ENCODE data around the gene SDC1.

DNA sequence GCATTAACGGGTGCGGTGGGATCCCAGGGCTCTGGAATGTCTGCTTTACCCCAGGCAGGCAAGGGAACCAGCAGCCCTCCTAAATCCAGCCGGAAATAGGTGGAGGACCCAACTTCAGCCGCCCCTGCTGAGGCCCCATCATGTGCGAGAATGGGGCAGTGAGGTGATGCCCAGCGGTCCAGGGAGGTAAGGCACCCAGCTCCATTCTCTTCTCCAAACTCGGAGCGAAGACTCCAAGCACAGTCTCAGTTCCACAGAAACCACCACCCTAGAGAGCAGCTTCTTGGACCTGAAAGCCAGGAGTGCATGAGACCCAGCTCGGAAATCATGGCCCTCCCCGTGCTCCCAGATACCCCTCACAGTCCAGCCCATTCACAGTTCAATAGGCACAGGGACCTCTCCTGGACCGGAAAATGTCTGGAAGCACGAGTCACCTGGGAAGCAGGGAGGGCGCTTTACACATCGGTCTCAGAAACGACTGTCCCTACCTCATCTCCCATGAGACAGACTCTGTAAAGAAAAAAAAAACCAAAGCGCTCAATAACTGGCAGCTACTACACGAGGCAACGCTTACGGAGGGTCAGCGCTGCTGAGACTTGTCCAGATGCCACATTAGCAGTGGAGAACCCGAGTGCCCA lies 2.0 kb downstream of the SDC1 start:
- no peak for TF ChIP-seq POLR2A (IDR thresholded peaks at IDR 0.05)
- TF ChIP-seq, protein P1, sequence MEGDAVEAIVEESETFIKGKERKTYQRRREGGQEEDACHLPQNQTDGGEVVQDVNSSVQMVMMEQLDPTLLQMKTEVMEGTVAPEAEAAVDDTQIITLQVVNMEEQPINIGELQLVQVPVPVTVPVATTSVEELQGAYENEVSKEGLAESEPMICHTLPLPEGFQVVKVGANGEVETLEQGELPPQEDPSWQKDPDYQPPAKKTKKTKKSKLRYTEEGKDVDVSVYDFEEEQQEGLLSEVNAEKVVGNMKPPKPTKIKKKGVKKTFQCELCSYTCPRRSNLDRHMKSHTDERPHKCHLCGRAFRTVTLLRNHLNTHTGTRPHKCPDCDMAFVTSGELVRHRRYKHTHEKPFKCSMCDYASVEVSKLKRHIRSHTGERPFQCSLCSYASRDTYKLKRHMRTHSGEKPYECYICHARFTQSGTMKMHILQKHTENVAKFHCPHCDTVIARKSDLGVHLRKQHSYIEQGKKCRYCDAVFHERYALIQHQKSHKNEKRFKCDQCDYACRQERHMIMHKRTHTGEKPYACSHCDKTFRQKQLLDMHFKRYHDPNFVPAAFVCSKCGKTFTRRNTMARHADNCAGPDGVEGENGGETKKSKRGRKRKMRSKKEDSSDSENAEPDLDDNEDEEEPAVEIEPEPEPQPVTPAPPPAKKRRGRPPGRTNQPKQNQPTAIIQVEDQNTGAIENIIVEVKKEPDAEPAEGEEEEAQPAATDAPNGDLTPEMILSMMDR (IDR thresholded peaks at IDR 0.05) = no peak
